Forelimb muscle (tissue), 1 donor: ENCODE data around the gene MICAL1. TPM values are rescaled to one million over a fixed set of nuclear protein-coding genes. Genes with fewer than 3 reads are reported as not detected.

Experiments
- DNase-seq: peaks from one replicate; pipeline ENCODE4 v3.0.0-alpha.2; 2013; ENCODE audit warnings: low read depth
- polyA plus RNA-seq: library from polyadenylated mRNA; unstranded; fragments of 120-200 nt; gene quantifications from one replicate; pipeline ENCODE4 v1.2.1, GENCODE V29; 2013; ENCODE audit not compliant: insufficient read length

MICAL1 gene
- polyA plus RNA-seq, 1 donor: 56.6 TPM

GRCh38 chr6:109429496-109429895 lies 26.1 kb downstream of the MICAL1 start:
- no peak for DNase-seq

GRCh38 chr6:109428889-109429477 lies 26.6 kb downstream of the MICAL1 start:
- DNase-seq: peak; percentile 83

GRCh38 chr6:109424946-109425345 lies 30.6 kb downstream of the MICAL1 start:
- no peak for DNase-seq

GRCh38 chr6:109421184-109421583 lies 34.4 kb downstream of the MICAL1 start:
- DNase-seq: no peak

GRCh38 chr6:109420751-109421150 lies 34.8 kb downstream of the MICAL1 start:
- no peak for DNase-seq

- DNase-seq: no peak
Measured at GRCh38 chr6:109417646-109418045, 37.9 kb downstream of the MICAL1 start.

GRCh38 chr6:109411034-109411433 lies 44.5 kb downstream of the MICAL1 start:
- DNase-seq: no peak

GRCh38 chr6:109406196-109406595 lies 49.4 kb downstream of the MICAL1 start:
- no peak for DNase-seq

- no peak for DNase-seq
Measured at GRCh38 chr6:109397020-109397419, 58.6 kb downstream of the MICAL1 start.

- DNase-seq: no peak
Measured at GRCh38 chr6:109396046-109396718, 59.4 kb downstream of the MICAL1 start.

Other genes starting within 250 kb of the MICAL1 start
- gene CD164, start 73.3 kb downstream of the MICAL1 start, polyA plus RNA-seq: 226 TPM
- gene PPIL6, start 15.1 kb downstream of the MICAL1 start, polyA plus RNA-seq: 5.2 TPM
- gene SMPD2, start 15.0 kb downstream of the MICAL1 start, polyA plus RNA-seq: 4.2 TPM
- 4.2 TPM for gene ZBTB24, start 27.4 kb upstream of the MICAL1 start, polyA plus RNA-seq
- gene AK9, start 235.4 kb upstream of the MICAL1 start, polyA plus RNA-seq: 6.5 TPM
- 8.7 TPM for gene FIG4, start 235.5 kb upstream of the MICAL1 start, polyA plus RNA-seq